Measurements from ENCODE around the gene NUP214. TPM values are rescaled to one million over a fixed set of nuclear protein-coding genes. Genes with fewer than 3 reads are reported as not detected.

NUP214 gene
- total and polyA plus RNA-seq, 9 donors, result 25.0 to 60.7 (median 46.6) TPM

GRCh38 chr9:131096269-131097125, 28.9 kb upstream of the NUP214 start, which contains the start of gene AIF1L:
TSS of gene AIF1L (plus strand) at chr9:131096531. CDS start at chr9:131096630, 99 bp downstream.
- Histone ChIP-seq H3K9me3 (no peaks in the 10 kb centered on the region), H3K4me1 (ENCODE audit: insufficient read depth) (no peaks in the 10 kb centered on the region), H3K27me3 (no peaks in the 10 kb centered on the region), H3K27ac (no peak within 1 kb of the TSS), H3K36me3 (no peaks in the 10 kb centered on the region), H3K4me3 (peak within 1 kb of the TSS; percentile 26)
- DNase-seq, result no peak
- TF ChIP-seq CTCF (IDR thresholded peaks at IDR 0.05) (no peak), EP300 (IDR thresholded peaks at IDR 0.05) (no peak), POLR2A (IDR thresholded peaks at IDR 0.05) (no peak)
- intact Hi-C loops (cut with DNase I), result no loop called here
- WGBS, 3 donors, result 0 to 1% (median 0%) methylated on average over 51 to 92 of the region's 99 CpGs

GRCh38 chr9:131097126-131097947, 28.0 kb upstream of the NUP214 start:
- 25 to 30% (median 26%) methylated on average over 19 of the region's 19 CpGs for WGBS, 3 donors
- H3K9me3 ChIP-seq, result no peaks in the 10 kb centered on the region
- no peak overlapping the region for H3K27ac ChIP-seq
- DNase-seq, result no peak
- H3K27me3 ChIP-seq, result no peaks in the 10 kb centered on the region
- no peak for TF ChIP-seq CTCF (IDR thresholded peaks at IDR 0.05)
- no peak for TF ChIP-seq EP300 (IDR thresholded peaks at IDR 0.05)
- no peak for TF ChIP-seq POLR2A (IDR thresholded peaks at IDR 0.05)
- H3K4me3 ChIP-seq, result no peak overlapping the region
- no peaks in the 10 kb centered on the region for H3K36me3 ChIP-seq
- intact Hi-C loops (cut with DNase I), result no loop called here
- no peaks in the 10 kb centered on the region for H3K4me1 ChIP-seq (ENCODE audit: insufficient read depth)

GRCh38 chr9:131097948-131098278, 27.5 kb upstream of the NUP214 start:
- no peaks in the 10 kb centered on the region for H3K9me3 ChIP-seq

More at GRCh38 chr9:131097948-131098278, 27.5 kb upstream of the NUP214 start:
- H3K4me3 ChIP-seq, result no peak overlapping the region
- no peaks in the 10 kb centered on the region for H3K4me1 ChIP-seq (ENCODE audit: insufficient read depth)
- no peaks in the 10 kb centered on the region for H3K27me3 ChIP-seq
- 64 to 71% (median 70%) methylated on average over 8 of the region's 8 CpGs for WGBS, 3 donors
- no peak overlapping the region for H3K27ac ChIP-seq
- no peak for DNase-seq
- intact Hi-C loops (cut with DNase I), result no loop called here
- no peak for TF ChIP-seq EP300 (IDR thresholded peaks at IDR 0.05)
- no peak for TF ChIP-seq POLR2A (IDR thresholded peaks at IDR 0.05)
- no peak for TF ChIP-seq CTCF (IDR thresholded peaks at IDR 0.05)
- H3K36me3 ChIP-seq, result no peaks in the 10 kb centered on the region
